Astrocyte (in vitro differentiated cells and primary cell): ENCODE measurements around the gene CLOCK. TPM values are rescaled to one million over a fixed set of nuclear protein-coding genes. Genes with fewer than 3 reads are reported as not detected.

Experiments
- DNase-seq: peaks from one replicate; pipeline ENCODE4 v3.0.0-alpha.2; 2010; ENCODE audit warnings: low read depth
- FAIRE-seq: peaks from 2 replicates; lab custom pipeline; 2011; peaks lifted over from hg19 to GRCh38; lab: Jason Lieb, UNC
- H2AFZ ChIP-seq: 2 replicates; pipeline ENCODE4 v1.6.0; 2012; ENCODE audit warnings: low read depth, low read length, inconsistent platforms
- H3K27ac ChIP-seq: 2 replicates; pipeline ENCODE4 v1.5.1; 2011; ENCODE audit warnings: low read depth, low read length, inconsistent platforms
- H3K27me3 ChIP-seq: 2 replicates; pipeline ENCODE4 v1.6.0; 2011; ENCODE audit warnings: low read length, inconsistent platforms; ENCODE audit not compliant: insufficient read depth
- H3K36me3 ChIP-seq: 2 replicates; pipeline ENCODE4 v1.5.1; 2011; ENCODE audit warnings: low read length, inconsistent platforms; ENCODE audit not compliant: insufficient read depth
- H3K4me1 ChIP-seq: 2 replicates; pipeline ENCODE4 v1.5.1; 2011; ENCODE audit warnings: low read length, inconsistent platforms; ENCODE audit not compliant: insufficient read depth
- H3K4me2 ChIP-seq: 2 replicates; pipeline ENCODE4 v1.6.0; 2012; ENCODE audit warnings: low read length, inconsistent platforms
- H3K4me3 ChIP-seq: 2 replicates; pipeline ENCODE4 v1.5.1; 2011; ENCODE audit warnings: low read depth, mild to moderate bottlenecking, low read length, inconsistent platforms; ENCODE audit not compliant: insufficient read depth
- H3K79me2 ChIP-seq: 2 replicates; pipeline ENCODE4 v1.6.0; 2012; ENCODE audit warnings: mild to moderate bottlenecking, low read length, inconsistent platforms; ENCODE audit not compliant: insufficient read depth
- H3K9ac ChIP-seq: 2 replicates; pipeline ENCODE4 v1.6.0; 2012; ENCODE audit warnings: mild to moderate bottlenecking, low read length, inconsistent platforms
- H3K9me3 ChIP-seq: 2 replicates; pipeline ENCODE4 v1.5.1; 2012; ENCODE audit warnings: low read depth, mild to moderate bottlenecking, low read length, inconsistent platforms; ENCODE audit not compliant: insufficient read depth
- H4K20me1 ChIP-seq: 2 replicates; pipeline ENCODE4 v1.6.0; 2012; ENCODE audit warnings: low read length, inconsistent platforms; ENCODE audit not compliant: insufficient read depth
- H3K27ac Mint-ChIP-seq: one replicate; pipeline ENCODE4 v1.8.0; 2021; ENCODE audit warnings: mild to moderate bottlenecking, mixed read lengths; ENCODE audit not compliant: unreplicated experiment
- H3K27me3 Mint-ChIP-seq: one replicate; pipeline ENCODE4 v1.8.0; 2021; ENCODE audit warnings: low read depth, mixed read lengths; ENCODE audit not compliant: unreplicated experiment
- H3K36me3 Mint-ChIP-seq: one replicate; pipeline ENCODE4 v1.8.0; 2021; ENCODE audit warnings: low read depth, mixed read lengths; ENCODE audit not compliant: unreplicated experiment
- H3K4me1 Mint-ChIP-seq: one replicate; pipeline ENCODE4 v1.8.0; 2021; ENCODE audit warnings: low read depth, mixed read lengths; ENCODE audit not compliant: unreplicated experiment
- H3K4me3 Mint-ChIP-seq: one replicate; pipeline ENCODE4 v1.8.0; 2021; ENCODE audit warnings: mild to moderate bottlenecking, moderate library complexity, mixed read lengths; ENCODE audit not compliant: unreplicated experiment
- H3K9me3 Mint-ChIP-seq: one replicate; pipeline ENCODE4 v1.8.0; 2021; ENCODE audit warnings: mild to moderate bottlenecking, mixed read lengths; ENCODE audit not compliant: unreplicated experiment
- CTCF ChIP-seq: IDR thresholded peaks from 2 replicates; pipeline ENCODE4 v1.5.1; 2011; ENCODE audit warnings: low read depth, mild to moderate bottlenecking, inconsistent platforms, low read length, moderate library complexity; ENCODE audit not compliant: insufficient read depth
- EZH2 ChIP-seq: IDR thresholded peaks from 2 replicates; pipeline ENCODE4 v1.6.1; 2012; ENCODE audit warnings: mild to moderate bottlenecking, low read length, inconsistent platforms; ENCODE audit not compliant: insufficient read depth
- total RNA-seq: library from RNA; stranded (reverse); gene quantifications from 2 replicates; pipeline ENCODE4 v1.2.1, GENCODE V29; 2021

Gene CLOCK
- total RNA-seq, 1 donor from 2014 or later, result 20.4 TPM

GRCh38 chr4:55475394-55476243, 71.1 kb downstream of the CLOCK start:
- peaks cover 15% of the 10 kb centered on the region for H3K36me3 ChIP-seq
- no peak overlapping the region for H3K4me3 ChIP-seq
- peak overlapping the region; percentile 47 for H3K4me3 Mint-ChIP-seq
- TF ChIP-seq EZH2 (no peak), CTCF (no peak)
- no peak overlapping the region for H2AFZ ChIP-seq
- H3K27ac ChIP-seq, result peak overlapping the region; percentile 54
- H3K4me2 ChIP-seq, result peak overlapping the region; percentile 55
- H3K4me1 Mint-ChIP-seq, result peaks cover 27% of the 10 kb centered on the region
- peaks cover 12% of the 10 kb centered on the region for H3K9me3 Mint-ChIP-seq
- peak overlapping the region; percentile 21 for H3K9ac ChIP-seq
- H3K27me3 Mint-ChIP-seq, result no peaks in the 10 kb centered on the region
- peaks cover 8% of the 10 kb centered on the region for H3K9me3 ChIP-seq
- H4K20me1 ChIP-seq, result no peaks in the 10 kb centered on the region
- no peaks in the 10 kb centered on the region for H3K27me3 ChIP-seq
- FAIRE-seq (peak; percentile 34), DNase-seq (peak; percentile 84)
- H3K36me3 Mint-ChIP-seq, result peaks cover 20% of the 10 kb centered on the region
- no peaks in the 10 kb centered on the region for H3K79me2 ChIP-seq
- H3K4me1 ChIP-seq, result peaks cover 10% of the 10 kb centered on the region
- peak overlapping the region; percentile 82 for H3K27ac Mint-ChIP-seq

GRCh38 chr4:55469979-55470378, 76.7 kb downstream of the CLOCK start:
- Histone ChIP-seq H3K4me2 (no peak overlapping the region), H2AFZ (no peak overlapping the region), H3K9me3 (peaks cover 8% of the 10 kb centered on the region), H3K79me2 (no peaks in the 10 kb centered on the region), H3K4me3 (no peak overlapping the region), H3K4me1 (peaks cover 3% of the 10 kb centered on the region), H4K20me1 (no peaks in the 10 kb centered on the region), H3K9ac (no peak overlapping the region), H3K27ac (no peak overlapping the region), H3K27me3 (no peaks in the 10 kb centered on the region), H3K36me3 (peaks cover 19% of the 10 kb centered on the region)
- H3K4me3 Mint-ChIP-seq, result no peak overlapping the region
- peaks cover 5% of the 10 kb centered on the region for H3K4me1 Mint-ChIP-seq
- peaks cover 23% of the 10 kb centered on the region for H3K36me3 Mint-ChIP-seq
- FAIRE-seq, result no peak
- no peaks in the 10 kb centered on the region for H3K27me3 Mint-ChIP-seq
- TF ChIP-seq CTCF, result no peak
- no peak for TF ChIP-seq EZH2
- H3K9me3 Mint-ChIP-seq, result peaks cover 11% of the 10 kb centered on the region
- DNase-seq, result no peak
- no peak overlapping the region for H3K27ac Mint-ChIP-seq

GRCh38 chr4:55468724-55469123, 78.0 kb downstream of the CLOCK start:
- no peak for TF ChIP-seq EZH2
- no peak for TF ChIP-seq CTCF
- no peak overlapping the region for H3K4me3 Mint-ChIP-seq

More at GRCh38 chr4:55468724-55469123, 78.0 kb downstream of the CLOCK start:
- Mint-ChIP-seq H3K9me3 (peaks cover 1% of the 10 kb centered on the region), H3K27ac (no peak overlapping the region), H3K27me3 (no peaks in the 10 kb centered on the region), H3K36me3 (peaks cover 12% of the 10 kb centered on the region), H3K4me1 (peaks cover 4% of the 10 kb centered on the region)
- H3K4me1 ChIP-seq, result no peaks in the 10 kb centered on the region
- H3K9me3 ChIP-seq, result no peaks in the 10 kb centered on the region
- no peak for FAIRE-seq
- no peak overlapping the region for H3K4me3 ChIP-seq
- H3K36me3 ChIP-seq, result peaks cover 7% of the 10 kb centered on the region
- H2AFZ ChIP-seq, result no peak overlapping the region
- H3K9ac ChIP-seq, result no peak overlapping the region
- H4K20me1 ChIP-seq, result no peaks in the 10 kb centered on the region
- peak; percentile 82 for DNase-seq
- no peak overlapping the region for H3K27ac ChIP-seq
- no peaks in the 10 kb centered on the region for H3K27me3 ChIP-seq
- H3K4me2 ChIP-seq, result no peak overlapping the region
- no peaks in the 10 kb centered on the region for H3K79me2 ChIP-seq
